ENCODE results near the gene MLLT10. TPM values are rescaled to one million over a fixed set of nuclear protein-coding genes. Genes with fewer than 3 reads are reported as not detected.

MLLT10 gene
- total and polyA plus RNA-seq, 9 donors = 23.6 to 55.1 (median 36.8) TPM

- Histone ChIP-seq H3K9me3 (no peaks in the 10 kb centered on the region), H3K27ac (no peak overlapping the region), H3K36me3 (no peaks in the 10 kb centered on the region), H3K27me3 (no peaks in the 10 kb centered on the region), H3K4me1 (ENCODE audit: insufficient read depth) (peaks cover 7% of the 10 kb centered on the region), H3K4me3 (no peak overlapping the region)
- TF ChIP-seq EP300 (IDR thresholded peaks at IDR 0.05) = no peak
- no peak for DNase-seq
- intact Hi-C loops (cut with DNase I) = no loop called here
- 87 to 94% (median 88%) methylated on average over 4 of the region's 4 CpGs for WGBS, 3 donors
Observed at GRCh38 chr10:21634599-21635365, 100.8 kb downstream of the MLLT10 start.

DNA sequence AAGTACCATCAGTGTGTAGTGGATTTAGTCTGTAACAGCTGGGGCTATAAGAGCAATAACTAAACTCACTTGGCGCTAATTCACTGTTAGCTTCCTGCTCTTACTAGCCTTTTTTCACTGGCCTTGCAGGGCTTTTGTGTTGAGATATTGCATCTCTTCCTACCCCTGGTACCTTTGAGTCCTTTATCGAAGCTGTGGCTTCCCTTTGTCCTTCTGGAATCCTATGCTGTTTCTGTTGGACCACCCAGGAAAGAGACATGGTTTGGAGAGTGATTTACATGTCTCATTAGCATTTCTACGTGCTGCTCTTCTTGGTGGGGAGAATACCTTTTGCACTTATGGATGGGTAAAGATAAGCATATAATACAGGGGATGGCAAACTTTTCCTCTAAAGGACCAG is 103.8 kb downstream of the MLLT10 start:
- no peak overlapping the region for H3K27ac ChIP-seq
- no peak overlapping the region for H3K4me3 ChIP-seq
- TF ChIP-seq EP300 (IDR thresholded peaks at IDR 0.05) = no peak
- TF ChIP-seq POLR2A (IDR thresholded peaks at IDR 0.05) = no peak
- TF ChIP-seq, protein P1, sequence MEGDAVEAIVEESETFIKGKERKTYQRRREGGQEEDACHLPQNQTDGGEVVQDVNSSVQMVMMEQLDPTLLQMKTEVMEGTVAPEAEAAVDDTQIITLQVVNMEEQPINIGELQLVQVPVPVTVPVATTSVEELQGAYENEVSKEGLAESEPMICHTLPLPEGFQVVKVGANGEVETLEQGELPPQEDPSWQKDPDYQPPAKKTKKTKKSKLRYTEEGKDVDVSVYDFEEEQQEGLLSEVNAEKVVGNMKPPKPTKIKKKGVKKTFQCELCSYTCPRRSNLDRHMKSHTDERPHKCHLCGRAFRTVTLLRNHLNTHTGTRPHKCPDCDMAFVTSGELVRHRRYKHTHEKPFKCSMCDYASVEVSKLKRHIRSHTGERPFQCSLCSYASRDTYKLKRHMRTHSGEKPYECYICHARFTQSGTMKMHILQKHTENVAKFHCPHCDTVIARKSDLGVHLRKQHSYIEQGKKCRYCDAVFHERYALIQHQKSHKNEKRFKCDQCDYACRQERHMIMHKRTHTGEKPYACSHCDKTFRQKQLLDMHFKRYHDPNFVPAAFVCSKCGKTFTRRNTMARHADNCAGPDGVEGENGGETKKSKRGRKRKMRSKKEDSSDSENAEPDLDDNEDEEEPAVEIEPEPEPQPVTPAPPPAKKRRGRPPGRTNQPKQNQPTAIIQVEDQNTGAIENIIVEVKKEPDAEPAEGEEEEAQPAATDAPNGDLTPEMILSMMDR (IDR thresholded peaks at IDR 0.05) = no peak
- DNase-seq = no peak
- no peaks in the 10 kb centered on the region for H3K9me3 ChIP-seq
- H3K4me1 ChIP-seq (ENCODE audit: insufficient read depth) = peaks cover 3% of the 10 kb centered on the region
- intact Hi-C loops (cut with DNase I) = no loop called here
- no peaks in the 10 kb centered on the region for H3K36me3 ChIP-seq
- no peaks in the 10 kb centered on the region for H3K27me3 ChIP-seq
- WGBS, 3 donors = 94 to 98% (median 96%) methylated on average over 3 of the region's 3 CpGs

GRCh38 chr10:21638681-21639080 is 104.6 kb downstream of the MLLT10 start:
- H3K9me3 ChIP-seq = no peaks in the 10 kb centered on the region
- peaks cover 1% of the 10 kb centered on the region for H3K4me1 ChIP-seq (ENCODE audit: insufficient read depth)
- no peaks in the 10 kb centered on the region for H3K27me3 ChIP-seq
- H3K4me3 ChIP-seq = no peak overlapping the region
- TF ChIP-seq EP300 (IDR thresholded peaks at IDR 0.05) (no peak), POLR2A (IDR thresholded peaks at IDR 0.05) (no peak)
- TF ChIP-seq, protein P1 (IDR thresholded peaks at IDR 0.05) = no peak
- H3K36me3 ChIP-seq = no peaks in the 10 kb centered on the region
- intact Hi-C loops (cut with DNase I) = no loop called here
- H3K27ac ChIP-seq = no peak overlapping the region
- WGBS, 3 donors = 79 to 86% (median 83%) methylated on average over 2 of the region's 2 CpGs
- DNase-seq = no peak

DNA sequence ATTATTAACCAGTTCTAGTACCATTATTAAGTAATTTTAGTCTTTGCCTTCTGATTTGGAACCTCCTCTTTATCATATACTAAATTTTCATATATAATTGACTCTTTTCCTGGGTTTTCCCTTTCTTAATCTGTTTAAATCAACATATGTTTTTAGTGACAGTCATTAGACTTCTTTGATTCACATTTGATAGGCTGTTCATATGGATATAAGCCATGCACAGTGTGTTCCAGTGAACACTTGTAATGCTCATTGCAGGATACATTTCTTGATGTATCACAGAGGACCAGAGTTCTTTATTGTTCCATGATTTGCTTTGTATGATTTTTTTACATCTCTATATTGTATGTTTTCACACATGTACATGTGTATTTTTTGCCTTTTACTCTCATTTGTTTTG is 114.0 kb downstream of the MLLT10 start:
- no peak overlapping the region for H3K4me3 ChIP-seq
- H3K27ac ChIP-seq = no peak overlapping the region
- H3K4me1 ChIP-seq (ENCODE audit: insufficient read depth) = no peaks in the 10 kb centered on the region
- H3K36me3 ChIP-seq = no peaks in the 10 kb centered on the region
- intact Hi-C loops (cut with DNase I) = no loop called here
- no peaks in the 10 kb centered on the region for H3K9me3 ChIP-seq
- TF ChIP-seq EP300 (IDR thresholded peaks at IDR 0.05) (no peak), POLR2A (IDR thresholded peaks at IDR 0.05) (no peak)
- TF ChIP-seq, protein P1 (IDR thresholded peaks at IDR 0.05) = no peak
- DNase-seq = no peak
- no peaks in the 10 kb centered on the region for H3K27me3 ChIP-seq

- H3K4me1 ChIP-seq (ENCODE audit: insufficient read depth) = no peaks in the 10 kb centered on the region
- DNase-seq = no peak
- WGBS, 3 donors = 93 to 97% (median 96%) methylated on average over 5 of the region's 5 CpGs
- TF ChIP-seq POLR2A (IDR thresholded peaks at IDR 0.05) = no peak
- no peak for TF ChIP-seq EP300 (IDR thresholded peaks at IDR 0.05)
- TF ChIP-seq, protein P1 (IDR thresholded peaks at IDR 0.05) = no peak
- intact Hi-C loops (cut with DNase I) = no loop called here
- H3K9me3 ChIP-seq = no peaks in the 10 kb centered on the region
- H3K27ac ChIP-seq = no peak overlapping the region
- no peak overlapping the region for H3K4me3 ChIP-seq
- no peaks in the 10 kb centered on the region for H3K36me3 ChIP-seq
- H3K27me3 ChIP-seq = no peaks in the 10 kb centered on the region
Observed at GRCh38 chr10:21649454-21649872, 115.4 kb downstream of the MLLT10 start.

All from ovary (tissue), 9 donors.